BJ (cell line): ENCODE data around the gene FARP2. TPM values are rescaled to one million over a fixed set of nuclear protein-coding genes. Genes with fewer than 3 reads are reported as not detected.

Source experiments
- CTCF ChIA-PET: fragments of 350-600 bp; formaldehyde crosslinking; extraction: SDS; loops from one replicate; lab custom pipeline; 2021; ENCODE audit warnings: antibody characterized with exemption, inconsistent platforms; lab: Yijun Ruan, JAX
- POLR2A ChIA-PET: fragments of 300-600 bp; sonication (Branson Sonifier 250); formaldehyde crosslinking; extraction: SDS; loops from one replicate; lab custom pipeline; 2021; ENCODE audit warnings: antibody characterized with exemption; lab: Charles Lee
- DNase-seq: peaks from one replicate; pipeline ENCODE4 v3.0.0-alpha.2; 2011; ENCODE audit warnings: low read depth
- H3K27me3 ChIP-seq: 2 replicates; pipeline ENCODE4 v1.6.0; 2011; ENCODE audit warnings: low read length; ENCODE audit not compliant: control insufficient read depth, insufficient read depth
- H3K36me3 ChIP-seq: 2 replicates; pipeline ENCODE4 v1.5.1; 2011; ENCODE audit warnings: low read length; ENCODE audit not compliant: control insufficient read depth, insufficient read depth
- H3K4me3 ChIP-seq: 2 replicates; pipeline ENCODE4 v1.5.1; 2011; ENCODE audit warnings: low read depth, mild to moderate bottlenecking, control low read depth, low read length
- polyA plus RNA-seq: library from polyadenylated mRNA; depleted of rRNA; stranded (reverse); fragments of >200 nt; gene quantifications from 2 replicates; pipeline ENCODE4 v1.2.3, GENCODE V29; 2011
- TF ChIP-seq, protein P1 (sequence below): IDR thresholded peaks from 2 replicates; pipeline ENCODE4 v1.5.1; 2011; ENCODE audit warnings: low read depth, mild to moderate bottlenecking, control low read depth, inconsistent platforms, low read length, moderate library complexity; ENCODE audit not compliant: insufficient read depth

The FARP2 gene
- polyA plus RNA-seq, 1 experiment: 28.7 TPM

DNA sequence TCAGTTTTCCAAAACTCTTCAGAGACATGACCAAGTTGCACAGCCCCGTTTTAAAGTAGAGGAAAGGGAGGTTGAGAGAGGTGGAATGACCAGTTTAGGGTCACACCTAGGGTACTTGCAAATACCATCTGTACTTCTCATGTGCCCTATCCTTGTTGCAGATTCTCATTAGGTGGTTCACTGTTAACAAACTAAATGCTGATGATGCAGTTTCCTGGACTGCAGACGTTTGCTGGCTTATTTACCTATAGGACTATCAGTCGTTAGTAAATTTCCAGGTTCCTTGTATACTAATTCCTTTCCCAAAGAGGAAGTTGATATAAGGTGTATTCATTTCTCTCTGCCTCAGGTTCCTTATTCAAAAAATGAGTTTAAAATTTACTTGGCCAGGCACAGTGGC lies 1.4 kb downstream of the FARP2 start:
- POLR2A ChIA-PET: no interaction called here
- TF ChIP-seq, protein P1, sequence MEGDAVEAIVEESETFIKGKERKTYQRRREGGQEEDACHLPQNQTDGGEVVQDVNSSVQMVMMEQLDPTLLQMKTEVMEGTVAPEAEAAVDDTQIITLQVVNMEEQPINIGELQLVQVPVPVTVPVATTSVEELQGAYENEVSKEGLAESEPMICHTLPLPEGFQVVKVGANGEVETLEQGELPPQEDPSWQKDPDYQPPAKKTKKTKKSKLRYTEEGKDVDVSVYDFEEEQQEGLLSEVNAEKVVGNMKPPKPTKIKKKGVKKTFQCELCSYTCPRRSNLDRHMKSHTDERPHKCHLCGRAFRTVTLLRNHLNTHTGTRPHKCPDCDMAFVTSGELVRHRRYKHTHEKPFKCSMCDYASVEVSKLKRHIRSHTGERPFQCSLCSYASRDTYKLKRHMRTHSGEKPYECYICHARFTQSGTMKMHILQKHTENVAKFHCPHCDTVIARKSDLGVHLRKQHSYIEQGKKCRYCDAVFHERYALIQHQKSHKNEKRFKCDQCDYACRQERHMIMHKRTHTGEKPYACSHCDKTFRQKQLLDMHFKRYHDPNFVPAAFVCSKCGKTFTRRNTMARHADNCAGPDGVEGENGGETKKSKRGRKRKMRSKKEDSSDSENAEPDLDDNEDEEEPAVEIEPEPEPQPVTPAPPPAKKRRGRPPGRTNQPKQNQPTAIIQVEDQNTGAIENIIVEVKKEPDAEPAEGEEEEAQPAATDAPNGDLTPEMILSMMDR: no peak
- no peak for DNase-seq
- Histone ChIP-seq H3K4me3 (peak overlapping the region; percentile 60), H3K36me3 (peaks cover 7% of the 10 kb centered on the region), H3K27me3 (no peaks in the 10 kb centered on the region)
- CTCF ChIA-PET: interaction anchor here (0.9 kb wide), 1 partner anchor 22 kb away, joined by 3 read pairs; no protein-coding TSS in a partner anchor

- ChIA-PET POLR2A (no interaction called here), CTCF (interaction anchor here (0.7 to 0.9 kb wide), 4 partner anchors 16 to 794 kb away, joined by 3 read pairs; no protein-coding TSS in a partner anchor)
- TF ChIP-seq, protein P1: no peak
- peaks cover 3% of the 10 kb centered on the region; the same call in 1 of the 2 replicates for H3K36me3 ChIP-seq
- DNase-seq: no peak
- H3K27me3 ChIP-seq: no peaks in the 10 kb centered on the region
- no peak overlapping the region for H3K4me3 ChIP-seq
Observed at GRCh38 chr2:241358470-241358869, 2.4 kb downstream of the FARP2 start.

DNA sequence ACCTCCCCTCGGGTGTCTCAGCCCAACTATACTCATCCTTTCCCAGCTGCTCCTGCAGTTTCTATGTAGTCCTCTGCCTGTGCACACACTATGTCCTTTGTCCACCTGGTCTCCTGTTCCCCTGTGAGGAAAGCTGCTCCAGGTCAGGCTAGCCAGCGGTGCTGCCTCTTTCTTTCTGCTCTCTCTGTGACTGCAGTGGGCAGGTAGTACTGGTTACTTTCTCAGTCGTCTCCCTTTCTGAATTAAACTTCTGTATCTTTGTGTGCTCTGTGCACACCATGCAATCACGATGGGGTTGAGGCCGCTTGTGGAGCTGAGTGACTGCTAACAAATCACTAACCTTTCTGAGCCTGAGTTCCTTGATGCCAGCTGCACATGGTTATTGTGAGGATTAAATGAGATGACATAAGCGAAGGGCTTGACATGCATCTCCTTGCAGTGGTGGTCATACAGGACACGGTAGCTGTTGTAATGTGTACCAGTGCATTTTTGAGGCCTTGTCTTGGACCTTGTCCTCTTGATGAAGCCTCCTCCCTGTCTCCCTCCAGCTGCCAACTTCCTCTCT lies 3.5 kb downstream of the FARP2 start:
- no peak for DNase-seq
- Histone ChIP-seq H3K4me3 (no peak overlapping the region), H3K36me3 (peaks cover 2% of the 10 kb centered on the region; the same call in 1 of the 2 replicates), H3K27me3 (no peaks in the 10 kb centered on the region)
- TF ChIP-seq, protein P1: no peak
- ChIA-PET CTCF (interaction anchor here (0.8 to 1.4 kb wide), 5 partner anchors 16 to 796 kb away, joined by 3 to 5 read pairs (median 3); no protein-coding TSS in a partner anchor), POLR2A (no interaction called here)

- Histone ChIP-seq H3K4me3 (no peak overlapping the region), H3K27me3 (no peaks in the 10 kb centered on the region), H3K36me3 (no peaks in the 10 kb centered on the region)
- DNase-seq: no peak
- TF ChIP-seq, protein P1: no peak
- ChIA-PET CTCF (interaction anchor here (0.8 to 1.1 kb wide), 2 partner anchors 12 to 165 kb away, joined by 3 read pairs; no protein-coding TSS in a partner anchor), POLR2A (no interaction called here)
Observed at GRCh38 chr2:241363426-241363825, 7.3 kb downstream of the FARP2 start.

DNA sequence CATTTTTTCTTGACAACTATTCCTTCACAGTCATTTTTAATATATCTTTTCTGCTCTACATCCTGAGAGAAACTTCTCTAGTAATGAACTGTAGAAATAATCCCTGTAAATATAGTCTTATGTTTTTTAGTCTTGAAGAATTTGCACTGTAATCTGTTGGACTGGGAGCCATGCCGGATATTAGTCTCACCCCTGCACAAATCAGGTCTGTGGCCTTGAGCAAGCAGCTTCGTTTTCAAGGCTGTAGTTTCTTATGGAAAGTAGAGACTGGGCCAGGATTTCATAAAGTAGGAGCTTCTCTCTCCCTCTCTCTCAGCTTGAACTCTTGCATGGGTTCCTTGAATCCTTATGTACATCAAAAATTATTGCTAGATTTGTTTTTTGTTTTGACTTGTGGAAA lies 8.7 kb downstream of the FARP2 start:
- no peak for DNase-seq
- Histone ChIP-seq H3K36me3 (no peaks in the 10 kb centered on the region), H3K27me3 (no peaks in the 10 kb centered on the region), H3K4me3 (no peak overlapping the region)
- TF ChIP-seq, protein P1: no peak
- ChIA-PET CTCF (interaction anchor here (1.4 kb wide), 1 partner anchor 14 kb away, joined by 4 read pairs; no protein-coding TSS in a partner anchor), POLR2A (no interaction called here)
